HL-60 (cell line): ENCODE measurements around the gene TSPAN18.

Experiments used
- DNase-seq, 2 experiments: peaks; one replicate each; pipeline ENCODE4 v3.0.0-alpha.2; 2010 to 2020; ENCODE audit warnings: low read depth in 1 of 2, low spot score in 1 of 2
- H3K27ac ChIP-seq: fragments of 250-450 bp; sonication (Bioruptor Pico); replicated peaks from 2 replicates; pipeline ENCODE4 v1.5.1; 2020; ENCODE audit warnings: mild to moderate bottlenecking, moderate library complexity
- H3K27me3 ChIP-seq: fragments of 250-450 bp; sonication (Bioruptor Pico); 2 replicates; pipeline ENCODE4 v1.5.1; 2021; ENCODE audit warnings: mild to moderate bottlenecking, moderate library complexity; ENCODE audit not compliant: insufficient read depth, poor library complexity, severe bottlenecking
- H3K4me3 ChIP-seq: replicated peaks from 2 replicates; pipeline ENCODE4 v1.5.1; 2011; ENCODE audit warnings: mild to moderate bottlenecking, control low read depth, low read length; ENCODE audit not compliant: insufficient read depth
- GABPA ChIP-seq: IDR thresholded peaks from 2 replicates; pipeline ENCODE4 v1.6.1; 2012; ENCODE audit warnings: low read depth
- POLR2AphosphoS5 ChIP-seq: IDR thresholded peaks from 2 replicates; pipeline ENCODE4 v1.6.1; 2012; ENCODE audit warnings: low read depth
- REST ChIP-seq: IDR thresholded peaks from 2 replicates; pipeline ENCODE4 v1.6.1; 2012; ENCODE audit warnings: low read depth; ENCODE audit not compliant: insufficient replicate concordance
- SPI1 ChIP-seq: IDR thresholded peaks from 2 replicates; pipeline ENCODE4 v1.6.1; 2012; ENCODE audit warnings: low read depth, mild to moderate bottlenecking, borderline replicate concordance
- TF ChIP-seq, protein P1 (sequence below): IDR thresholded peaks from one replicate; pipeline ENCODE4 v1.5.1; 2011; ENCODE audit warnings: low read length, control low read depth, inconsistent platforms; ENCODE audit not compliant: insufficient read depth

Gene TSPAN18

GRCh38 chr11:44928816-44929215, 202.1 kb downstream of the TSPAN18 start:
- no peak for DNase-seq

DNA sequence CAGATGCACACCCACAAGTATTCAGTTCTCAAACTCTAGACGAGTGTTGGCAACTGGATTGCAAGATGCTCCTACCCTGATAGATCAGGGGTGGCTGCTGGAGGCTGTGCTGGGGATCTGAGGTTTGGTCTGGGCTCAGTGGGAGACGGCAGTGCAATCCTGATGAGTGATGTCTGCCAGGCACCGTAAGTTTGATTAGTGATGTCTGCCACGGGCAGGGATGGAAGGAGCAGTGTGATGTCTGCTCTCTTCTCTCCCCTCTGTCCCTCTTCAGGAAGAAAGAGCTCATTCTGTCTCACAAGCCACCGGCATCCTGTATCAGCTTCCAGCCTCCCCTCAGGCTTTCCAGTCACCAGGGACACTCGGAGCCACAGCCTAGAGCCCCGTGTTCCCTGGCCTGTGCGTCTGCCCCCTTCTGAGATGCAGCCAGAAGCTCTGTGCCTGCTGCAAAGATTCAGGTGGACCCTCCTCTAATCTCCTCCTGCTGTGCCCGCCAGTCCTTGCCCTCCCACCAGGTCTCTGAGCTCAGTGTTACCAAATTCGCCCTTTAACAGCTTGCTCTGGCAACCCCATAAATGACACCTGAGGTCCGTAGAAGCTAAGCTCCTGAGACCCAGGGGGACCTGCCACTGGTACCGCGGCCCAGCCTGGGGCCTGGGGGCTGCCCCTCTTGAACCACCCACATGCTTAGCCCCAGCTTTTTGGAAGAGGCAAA, 204.0 kb downstream of the TSPAN18 start:
- H3K4me3 ChIP-seq, result no peak overlapping the region
- DNase-seq, result no peak
- no peak for TF ChIP-seq POLR2AphosphoS5
- TF ChIP-seq GABPA, result no peak
- TF ChIP-seq, protein P1, sequence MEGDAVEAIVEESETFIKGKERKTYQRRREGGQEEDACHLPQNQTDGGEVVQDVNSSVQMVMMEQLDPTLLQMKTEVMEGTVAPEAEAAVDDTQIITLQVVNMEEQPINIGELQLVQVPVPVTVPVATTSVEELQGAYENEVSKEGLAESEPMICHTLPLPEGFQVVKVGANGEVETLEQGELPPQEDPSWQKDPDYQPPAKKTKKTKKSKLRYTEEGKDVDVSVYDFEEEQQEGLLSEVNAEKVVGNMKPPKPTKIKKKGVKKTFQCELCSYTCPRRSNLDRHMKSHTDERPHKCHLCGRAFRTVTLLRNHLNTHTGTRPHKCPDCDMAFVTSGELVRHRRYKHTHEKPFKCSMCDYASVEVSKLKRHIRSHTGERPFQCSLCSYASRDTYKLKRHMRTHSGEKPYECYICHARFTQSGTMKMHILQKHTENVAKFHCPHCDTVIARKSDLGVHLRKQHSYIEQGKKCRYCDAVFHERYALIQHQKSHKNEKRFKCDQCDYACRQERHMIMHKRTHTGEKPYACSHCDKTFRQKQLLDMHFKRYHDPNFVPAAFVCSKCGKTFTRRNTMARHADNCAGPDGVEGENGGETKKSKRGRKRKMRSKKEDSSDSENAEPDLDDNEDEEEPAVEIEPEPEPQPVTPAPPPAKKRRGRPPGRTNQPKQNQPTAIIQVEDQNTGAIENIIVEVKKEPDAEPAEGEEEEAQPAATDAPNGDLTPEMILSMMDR, result no peak
- TF ChIP-seq SPI1, result no peak
- TF ChIP-seq REST, result no peak
- no peaks in the 10 kb centered on the region for H3K27me3 ChIP-seq
- H3K27ac ChIP-seq, result no peak overlapping the region

More at GRCh38 chr11:44928816-44929215, 202.1 kb downstream of the TSPAN18 start:
- TF ChIP-seq SPI1, result no peak
- no peak overlapping the region for H3K4me3 ChIP-seq
- H3K27me3 ChIP-seq, result no peaks in the 10 kb centered on the region
- H3K27ac ChIP-seq, result no peak overlapping the region

- no peak for DNase-seq
- no peak overlapping the region for H3K4me3 ChIP-seq
- no peak overlapping the region for H3K27ac ChIP-seq
- H3K27me3 ChIP-seq, result no peaks in the 10 kb centered on the region
- no peak for TF ChIP-seq POLR2AphosphoS5
- TF ChIP-seq, protein P1, result no peak
- no peak for TF ChIP-seq SPI1
- no peak for TF ChIP-seq REST
- TF ChIP-seq GABPA, result no peak
These were observed 204.7 kb downstream of the TSPAN18 start for GRCh38 chr11:44931466-44931865.

DNA sequence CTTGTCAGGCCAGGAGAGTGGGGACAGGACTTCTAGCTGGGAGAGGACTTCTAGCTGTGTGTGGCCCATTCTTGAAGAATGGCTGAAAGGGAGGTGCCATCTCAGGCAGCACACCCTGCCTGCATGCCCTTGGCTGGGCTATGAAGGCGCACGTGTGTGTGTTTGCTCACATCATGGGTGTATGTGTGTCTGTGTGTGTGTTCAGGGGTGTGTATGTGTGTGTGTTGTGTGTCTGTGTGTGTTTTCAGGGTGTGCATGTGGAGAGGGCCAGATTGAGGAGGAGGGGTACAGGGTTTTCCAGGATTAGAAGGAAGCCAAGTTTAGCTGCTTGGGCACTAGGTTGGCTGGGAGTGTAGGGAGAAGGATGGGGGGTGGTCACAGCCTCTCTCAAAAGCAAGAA, 207.3 kb downstream of the TSPAN18 start:
- TF ChIP-seq REST (no peak), SPI1 (no peak), POLR2AphosphoS5 (no peak), GABPA (no peak)
- TF ChIP-seq, protein P1, result no peak
- H3K27ac ChIP-seq, result no peak overlapping the region
- no peak for DNase-seq
- H3K4me3 ChIP-seq, result no peak overlapping the region
- no peaks in the 10 kb centered on the region for H3K27me3 ChIP-seq
